ENCODE data around the gene KIRREL3. TPM values are rescaled to one million over a fixed set of nuclear protein-coding genes. Genes with fewer than 3 reads are reported as not detected.

KIRREL3 gene
- polyA plus RNA-seq, 3 donors = 2.1 to 2.6 (median 2.5) TPM

GRCh38 chr11:126738295-126739031 is 262.1 kb downstream of the KIRREL3 start:
- DNase-seq (ENCODE audit: extremely low read depth in 1 of 11, low read depth in 9 of 11, low spot score in 4 of 11) = no peak

- DNase-seq (ENCODE audit: extremely low read depth in 1 of 11, low read depth in 9 of 11, low spot score in 4 of 11) = no peak
Observed at GRCh38 chr11:126736682-126737572, 263.6 kb downstream of the KIRREL3 start.

GRCh38 chr11:126734752-126735151 is 265.8 kb downstream of the KIRREL3 start:
- no peak for DNase-seq (ENCODE audit: extremely low read depth in 1 of 11, low read depth in 9 of 11, low spot score in 4 of 11)

GRCh38 chr11:126733685-126734084 is 266.9 kb downstream of the KIRREL3 start:
- no peak for DNase-seq (ENCODE audit: extremely low read depth in 1 of 11, low read depth in 9 of 11, low spot score in 4 of 11)

GRCh38 chr11:126732981-126733380 is 267.6 kb downstream of the KIRREL3 start:
- no peak for DNase-seq (ENCODE audit: extremely low read depth in 1 of 11, low read depth in 9 of 11, low spot score in 4 of 11)

GRCh38 chr11:126731576-126732142 is 268.9 kb downstream of the KIRREL3 start:
- no peak for DNase-seq (ENCODE audit: extremely low read depth in 1 of 11, low read depth in 9 of 11, low spot score in 4 of 11)

GRCh38 chr11:126727381-126727780 is 273.2 kb downstream of the KIRREL3 start:
- no peak for DNase-seq (ENCODE audit: extremely low read depth in 1 of 11, low read depth in 9 of 11, low spot score in 4 of 11)

- DNase-seq (ENCODE audit: extremely low read depth in 1 of 11, low read depth in 9 of 11, low spot score in 4 of 11) = no peak
Observed at GRCh38 chr11:126725521-126725920, 275.0 kb downstream of the KIRREL3 start.

- DNase-seq (ENCODE audit: extremely low read depth in 1 of 11, low read depth in 9 of 11, low spot score in 4 of 11) = no peak
Observed at GRCh38 chr11:126725043-126725442, 275.5 kb downstream of the KIRREL3 start.

GRCh38 chr11:126723665-126724045 is 276.9 kb downstream of the KIRREL3 start:
- no peak for DNase-seq (ENCODE audit: extremely low read depth in 1 of 11, low read depth in 9 of 11, low spot score in 4 of 11)

- DNase-seq (ENCODE audit: extremely low read depth in 1 of 11, low read depth in 9 of 11, low spot score in 4 of 11) = no peak
Observed at GRCh38 chr11:126722956-126723664, 277.5 kb downstream of the KIRREL3 start.

- no peak for DNase-seq (ENCODE audit: extremely low read depth in 1 of 11, low read depth in 9 of 11, low spot score in 4 of 11)
Observed at GRCh38 chr11:126722006-126722736, 278.4 kb downstream of the KIRREL3 start.

- no peak for DNase-seq (ENCODE audit: extremely low read depth in 1 of 11, low read depth in 9 of 11, low spot score in 4 of 11)
Observed at GRCh38 chr11:126720539-126721235, 279.9 kb downstream of the KIRREL3 start.

GRCh38 chr11:126719740-126720139 is 280.8 kb downstream of the KIRREL3 start:
- DNase-seq (ENCODE audit: extremely low read depth in 1 of 11, low read depth in 9 of 11, low spot score in 4 of 11) = no peak

- DNase-seq (ENCODE audit: extremely low read depth in 1 of 11, low read depth in 9 of 11, low spot score in 4 of 11) = no peak
Observed at GRCh38 chr11:126718276-126718675, 282.3 kb downstream of the KIRREL3 start.

- peak in 9 of 11 donors; percentile 17 to 56 (median 44) for DNase-seq (ENCODE audit: extremely low read depth in 1 of 11, low read depth in 9 of 11, low spot score in 4 of 11)
Observed at GRCh38 chr11:126716456-126717083, 284.0 kb downstream of the KIRREL3 start.

- DNase-seq (ENCODE audit: extremely low read depth in 1 of 11, low read depth in 9 of 11, low spot score in 4 of 11) = no peak
Observed at GRCh38 chr11:126713806-126714205, 286.8 kb downstream of the KIRREL3 start.

Measured in renal cortex interstitium (tissue), 11 donors.